Vagina (tissue), 2 donors: ENCODE data around the gene JUP. TPM values are rescaled to one million over a fixed set of nuclear protein-coding genes. Genes with fewer than 3 reads are reported as not detected.

Source experiments
- DNase-seq, 2 donors: peaks; one replicate each; pipeline ENCODE4 v3.0.0-alpha.2; 2017; ENCODE audit errors: extremely low spot score in 2 of 2
- H3K27ac ChIP-seq: fragments of 200-600 bp; sonication (generic); one replicate; pipeline ENCODE4 v1.5.1; 2019
- H3K27me3 ChIP-seq: fragments of 200-600 bp; sonication (generic); one replicate; pipeline ENCODE4 v1.5.1; 2019
- H3K36me3 ChIP-seq, 2 donors: fragments of 200-600 bp; sonication (generic); one replicate each; pipeline ENCODE4 v1.5.1; 2017 to 2019
- H3K4me1 ChIP-seq: fragments of 200-600 bp; sonication (generic); one replicate; pipeline ENCODE4 v1.5.1; 2019
- H3K4me3 ChIP-seq, 2 donors: fragments of 200-600 bp; sonication (generic); 1 replicate in 1 of 2; 2 replicates in 1 of 2; pipeline ENCODE4 v1.5.1; 2016 to 2019
- H3K9me3 ChIP-seq: fragments of 200-600 bp; sonication (generic); one replicate; pipeline ENCODE4 v1.5.1; 2019
- POLR2A ChIP-seq, 2 donors: fragments of 450-650 bp; IDR thresholded peaks; one replicate each; pipeline ENCODE4 v1.6.1; 2017; ENCODE audit warnings: antibody characterized with exemption in 2 of 2, mild to moderate bottlenecking in 2 of 2, moderate library complexity in 2 of 2
- POLR2AphosphoS5 ChIP-seq, 2 donors: sonication (generic); formaldehyde crosslinking; IDR thresholded peaks; one replicate each; pipeline ENCODE4 v1.9.0; 2017; ENCODE audit warnings: antibody characterized with exemption in 2 of 2, mild to moderate bottlenecking in 2 of 2, low read depth in 1 of 2; ENCODE audit not compliant: insufficient read depth in 1 of 2
- intact Hi-C: fragments of 100-400 bp; cut with DNase I; formaldehyde crosslinking; loops from one replicate; pipeline ENCODE4 v1.15.1; 2023
- total RNA-seq: library from RNA; depleted of rRNA; stranded (reverse); fragments of >200 nt; gene quantifications from one replicate; pipeline ENCODE4 v1.2.3, GENCODE V29; 2016
- TF ChIP-seq, protein P1 (sequence below), 3 experiments: fragments of 450-650 bp in 2 of 3; fragments of 200-600 bp in 1 of 3; sonication (generic) in 1 of 3; IDR thresholded peaks; one replicate each; pipeline ENCODE4 v1.5.1; 2017 to 2019; ENCODE audit warnings: antibody characterized with exemption in 3 of 3, mild to moderate bottlenecking in 2 of 3, moderate library complexity in 2 of 3

Gene JUP
- total RNA-seq, 1 donor from 2014 or later, result 589 TPM

DNA sequence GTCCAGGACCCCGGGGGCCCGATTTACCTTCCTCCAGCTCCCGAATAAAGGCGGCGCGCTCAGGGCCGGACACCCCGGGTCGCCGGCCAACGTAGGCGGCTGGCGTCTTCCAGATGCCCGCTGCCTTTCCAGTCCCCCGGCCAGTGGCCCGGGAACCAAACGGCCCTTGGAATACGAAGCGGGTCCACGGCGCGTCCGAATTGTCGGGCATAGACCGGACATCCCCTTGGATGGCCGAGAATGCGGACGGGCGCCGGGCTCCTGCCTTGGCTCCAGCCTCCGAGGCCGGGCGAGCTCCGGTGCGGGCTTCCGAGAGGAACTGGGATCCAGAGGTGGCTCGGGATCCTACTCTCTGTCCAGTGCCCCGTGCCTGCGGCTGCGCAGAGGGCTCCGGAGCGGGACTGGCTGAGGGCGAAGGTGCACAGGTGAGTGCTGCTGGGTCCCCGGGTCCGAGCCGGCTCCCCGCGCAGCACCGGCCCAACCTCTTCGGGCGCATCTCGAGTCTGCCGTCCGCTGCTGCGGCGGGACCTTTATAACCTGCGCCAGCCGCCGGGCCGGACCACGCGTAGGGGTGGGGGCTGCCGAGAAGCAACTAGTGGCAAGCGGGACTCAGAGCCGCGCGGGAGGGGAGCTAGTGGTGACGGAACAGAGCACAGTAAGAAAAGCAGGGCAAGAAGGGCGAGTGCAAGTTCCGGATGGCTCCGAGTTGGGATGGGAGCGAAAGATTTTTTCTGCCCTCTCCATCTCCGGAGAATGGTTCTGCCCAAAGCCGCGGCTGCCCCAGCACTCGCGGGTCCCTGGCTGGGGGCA lies 52.2 kb downstream of the JUP start, which contains the start of gene HAP1:
HAP1 (minus strand) TSS at position 505 of the 810 bp plus-strand sequence; CDS start at position 496, 9 bp downstream.
- TF ChIP-seq, protein P1, sequence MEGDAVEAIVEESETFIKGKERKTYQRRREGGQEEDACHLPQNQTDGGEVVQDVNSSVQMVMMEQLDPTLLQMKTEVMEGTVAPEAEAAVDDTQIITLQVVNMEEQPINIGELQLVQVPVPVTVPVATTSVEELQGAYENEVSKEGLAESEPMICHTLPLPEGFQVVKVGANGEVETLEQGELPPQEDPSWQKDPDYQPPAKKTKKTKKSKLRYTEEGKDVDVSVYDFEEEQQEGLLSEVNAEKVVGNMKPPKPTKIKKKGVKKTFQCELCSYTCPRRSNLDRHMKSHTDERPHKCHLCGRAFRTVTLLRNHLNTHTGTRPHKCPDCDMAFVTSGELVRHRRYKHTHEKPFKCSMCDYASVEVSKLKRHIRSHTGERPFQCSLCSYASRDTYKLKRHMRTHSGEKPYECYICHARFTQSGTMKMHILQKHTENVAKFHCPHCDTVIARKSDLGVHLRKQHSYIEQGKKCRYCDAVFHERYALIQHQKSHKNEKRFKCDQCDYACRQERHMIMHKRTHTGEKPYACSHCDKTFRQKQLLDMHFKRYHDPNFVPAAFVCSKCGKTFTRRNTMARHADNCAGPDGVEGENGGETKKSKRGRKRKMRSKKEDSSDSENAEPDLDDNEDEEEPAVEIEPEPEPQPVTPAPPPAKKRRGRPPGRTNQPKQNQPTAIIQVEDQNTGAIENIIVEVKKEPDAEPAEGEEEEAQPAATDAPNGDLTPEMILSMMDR (IDR thresholded peaks at IDR 0.05), result no peak
- peak; percentile 32 to 90 for TF ChIP-seq POLR2AphosphoS5 (IDR thresholded peaks at IDR 0.05; ENCODE audit: insufficient read depth in 1 of 2, low read depth in 1 of 2)
- peak in 1 of 2 donors; percentile 54 for TF ChIP-seq POLR2A (IDR thresholded peaks at IDR 0.05)
- peaks cover 24% of the 10 kb centered on the region for H3K4me1 ChIP-seq
- H3K36me3 ChIP-seq, result no peaks in the 10 kb centered on the region
- intact Hi-C loops, result no loop called here
- no peak within 1 kb of the TSS for H3K27ac ChIP-seq
- no peaks in the 10 kb centered on the region for H3K9me3 ChIP-seq
- no peaks in the 10 kb centered on the region for H3K27me3 ChIP-seq
- peak within 1 kb of the TSS; percentile 49 to 61 for H3K4me3 ChIP-seq
- no peak for DNase-seq

DNA sequence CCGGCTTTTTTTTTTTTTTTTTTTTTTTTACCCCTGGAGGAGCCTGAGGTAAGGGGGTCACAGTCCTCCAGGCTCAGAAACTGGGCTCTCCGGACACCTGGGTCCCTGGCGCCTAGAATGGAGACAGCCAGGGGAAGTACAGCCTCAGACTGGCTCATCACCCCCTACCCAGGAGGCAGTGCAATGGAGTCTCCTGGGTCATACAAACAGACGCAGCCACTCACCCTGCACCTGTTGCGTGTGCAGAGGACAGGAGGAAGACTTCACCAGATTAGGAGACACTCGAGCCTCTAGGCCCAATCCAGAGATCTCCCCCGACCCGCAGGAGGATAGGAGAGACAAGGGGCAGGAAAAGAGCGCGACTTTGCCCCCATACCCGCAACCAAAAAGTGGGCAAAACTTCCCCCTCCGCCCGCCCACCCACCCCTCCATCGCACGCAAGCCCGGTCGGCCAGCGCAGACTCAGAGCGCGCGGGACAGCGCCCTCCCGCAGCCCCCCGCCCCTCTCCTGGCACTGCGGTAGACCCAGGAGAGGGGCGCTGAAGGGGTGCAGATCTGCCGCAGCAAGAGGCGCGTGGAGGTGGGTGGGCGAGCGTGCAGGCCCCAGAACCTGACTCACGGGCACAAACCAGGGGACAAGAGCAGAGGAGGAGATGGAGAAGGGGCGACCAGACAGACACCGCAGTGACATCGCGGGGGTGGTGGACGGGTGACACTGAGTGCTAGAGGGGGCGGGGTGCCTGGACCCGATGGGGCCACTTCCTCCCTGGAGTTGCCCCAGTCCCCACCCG lies 53.0 kb downstream of the JUP start:
- Histone ChIP-seq H3K4me1 (peaks cover 22% of the 10 kb centered on the region), H3K4me3 (peak overlapping the region; percentile 49 to 61), H3K27ac (no peak overlapping the region), H3K9me3 (no peaks in the 10 kb centered on the region), H3K36me3 (no peaks in the 10 kb centered on the region), H3K27me3 (no peaks in the 10 kb centered on the region)
- intact Hi-C loops, result no loop called here
- no peak for DNase-seq
- TF ChIP-seq, protein P1 (IDR thresholded peaks at IDR 0.05), result no peak

DNA sequence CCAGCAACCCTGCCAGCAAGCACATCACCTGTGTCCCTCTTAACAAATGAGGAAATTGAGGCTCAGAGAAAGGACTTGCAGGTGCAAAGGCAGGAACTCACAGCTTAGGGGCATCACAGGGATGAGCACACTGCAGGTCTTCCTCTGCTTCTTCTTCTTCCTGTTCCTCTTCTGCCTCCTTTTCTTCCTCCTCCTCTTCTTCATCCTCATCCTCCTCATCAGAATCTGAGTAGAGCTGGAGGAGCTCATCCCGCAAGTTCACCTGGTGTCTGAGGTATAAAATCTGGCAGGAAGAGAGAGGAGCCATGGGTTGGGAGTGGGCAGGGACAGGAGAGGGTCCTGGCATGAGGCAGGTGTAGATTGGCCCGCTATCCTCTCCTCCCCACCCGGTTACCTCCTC lies 54.7 kb downstream of the JUP start:
- H3K27ac ChIP-seq, result no peak overlapping the region
- H3K27me3 ChIP-seq, result no peaks in the 10 kb centered on the region
- no peaks in the 10 kb centered on the region for H3K9me3 ChIP-seq
- DNase-seq, result no peak
- TF ChIP-seq POLR2A (IDR thresholded peaks at IDR 0.05) (no peak), POLR2AphosphoS5 (IDR thresholded peaks at IDR 0.05; ENCODE audit: insufficient read depth in 1 of 2, low read depth in 1 of 2) (no peak)
- TF ChIP-seq, protein P1 (IDR thresholded peaks at IDR 0.05), result no peak
- intact Hi-C loops, result no loop called here
- H3K36me3 ChIP-seq, result no peaks in the 10 kb centered on the region
- peaks cover 22% of the 10 kb centered on the region for H3K4me1 ChIP-seq
- H3K4me3 ChIP-seq, result no peak overlapping the region

DNA sequence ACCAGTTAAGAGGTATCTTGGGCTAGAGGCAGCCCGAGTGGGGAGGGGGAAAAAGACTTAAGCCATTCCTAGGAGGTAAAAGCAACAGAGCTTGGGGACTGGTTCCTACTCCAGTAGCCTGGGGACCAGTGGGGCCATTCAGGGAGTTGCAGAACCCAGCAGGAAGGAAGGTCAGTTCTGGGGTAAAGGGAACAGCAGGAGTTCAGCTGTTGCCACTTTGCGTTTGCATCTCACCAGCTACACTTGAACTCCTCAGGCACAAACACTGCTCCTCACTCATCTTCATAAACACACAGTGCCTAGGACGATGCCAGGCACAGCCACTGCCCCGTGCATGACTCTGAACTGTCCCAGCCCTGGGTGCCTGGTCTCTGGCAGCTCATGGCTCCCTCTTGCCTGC lies 56.0 kb downstream of the JUP start:
- Histone ChIP-seq H3K4me3 (no peak overlapping the region), H3K9me3 (no peaks in the 10 kb centered on the region), H3K27me3 (no peaks in the 10 kb centered on the region), H3K27ac (no peak overlapping the region), H3K4me1 (peaks cover 22% of the 10 kb centered on the region), H3K36me3 (no peaks in the 10 kb centered on the region)
- TF ChIP-seq, protein P1 (IDR thresholded peaks at IDR 0.05), result no peak
- no peak for TF ChIP-seq POLR2A (IDR thresholded peaks at IDR 0.05)
- no peak for TF ChIP-seq POLR2AphosphoS5 (IDR thresholded peaks at IDR 0.05; ENCODE audit: insufficient read depth in 1 of 2, low read depth in 1 of 2)
- no peak for DNase-seq
- intact Hi-C loops, result no loop called here
